NCI-H524 treated with DMSO at 0.1 percent for 48 hours (cell line): Measurements from ENCODE around the gene TRERF1.

ENCODE experiments used
- DNase-seq: peaks from one replicate; lab custom pipeline; 2025; lab: John Stamatoyannopoulos, UW

Gene TRERF1

GRCh38 chr6:42423244-42423643 lies 28.5 kb downstream of the TRERF1 start:
- no peak for DNase-seq

- no peak for DNase-seq
These were observed 31.0 kb downstream of the TRERF1 start for GRCh38 chr6:42420741-42421140.

- DNase-seq, result no peak
These were observed 32.0 kb downstream of the TRERF1 start for GRCh38 chr6:42419490-42420280.

GRCh38 chr6:42418724-42419123 lies 33.0 kb downstream of the TRERF1 start:
- DNase-seq, result no peak

- DNase-seq, result no peak
These were observed 34.0 kb downstream of the TRERF1 start for GRCh38 chr6:42417641-42418112.

- DNase-seq, result no peak
These were observed 40.3 kb downstream of the TRERF1 start for GRCh38 chr6:42411406-42411805.

- no peak for DNase-seq
These were observed 40.9 kb downstream of the TRERF1 start for GRCh38 chr6:42410861-42411260.

GRCh38 chr6:42409581-42409980 lies 42.1 kb downstream of the TRERF1 start:
- no peak for DNase-seq

GRCh38 chr6:42407379-42407778 lies 44.3 kb downstream of the TRERF1 start:
- DNase-seq, result no peak

- no peak for DNase-seq
These were observed 45.1 kb downstream of the TRERF1 start for GRCh38 chr6:42406306-42407280.

GRCh38 chr6:42405021-42405420 lies 46.7 kb downstream of the TRERF1 start:
- DNase-seq, result no peak

GRCh38 chr6:42404484-42404883 lies 47.2 kb downstream of the TRERF1 start:
- no peak for DNase-seq

GRCh38 chr6:42403831-42404230 lies 47.9 kb downstream of the TRERF1 start:
- no peak for DNase-seq

- no peak for DNase-seq
These were observed 48.3 kb downstream of the TRERF1 start for GRCh38 chr6:42403421-42403820.

- no peak for DNase-seq
These were observed 49.5 kb downstream of the TRERF1 start for GRCh38 chr6:42402184-42402583.

- DNase-seq, result no peak
These were observed 50.1 kb downstream of the TRERF1 start for GRCh38 chr6:42401613-42401951.

GRCh38 chr6:42400886-42401612 lies 50.7 kb downstream of the TRERF1 start:
- no peak for DNase-seq

GRCh38 chr6:42400061-42400760 lies 51.5 kb downstream of the TRERF1 start:
- no peak for DNase-seq

- DNase-seq, result no peak
These were observed 55.0 kb downstream of the TRERF1 start for GRCh38 chr6:42396720-42397119.

- no peak for DNase-seq
These were observed 56.7 kb downstream of the TRERF1 start for GRCh38 chr6:42394881-42395620.

GRCh38 chr6:42394151-42394550 lies 57.6 kb downstream of the TRERF1 start:
- no peak for DNase-seq
